ENCODE data around the gene MET.
A peak's percentile ranks its signal among the peaks of the same experiment; 100 is the strongest.

The MET gene

DNA sequence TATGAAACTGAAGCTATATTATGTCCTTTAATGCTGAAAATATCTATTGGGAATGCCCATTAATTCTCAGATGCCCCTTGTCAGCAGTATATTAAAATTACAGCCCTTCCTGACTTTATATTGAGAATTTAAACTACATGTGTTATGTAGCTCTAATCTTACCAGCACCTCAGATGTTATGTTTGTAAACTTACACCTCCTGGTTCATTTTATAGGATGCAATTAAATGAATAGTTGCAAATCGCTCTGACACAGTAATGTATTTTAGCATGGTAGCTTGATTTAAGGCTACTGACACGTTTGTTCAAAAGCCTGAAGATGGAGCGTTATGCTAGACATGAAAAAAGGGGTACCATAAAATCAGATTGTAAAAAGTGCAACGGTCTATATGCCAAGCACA is 35.0 kb upstream of the MET start (continued):
- TF ChIP-seq, protein P1, sequence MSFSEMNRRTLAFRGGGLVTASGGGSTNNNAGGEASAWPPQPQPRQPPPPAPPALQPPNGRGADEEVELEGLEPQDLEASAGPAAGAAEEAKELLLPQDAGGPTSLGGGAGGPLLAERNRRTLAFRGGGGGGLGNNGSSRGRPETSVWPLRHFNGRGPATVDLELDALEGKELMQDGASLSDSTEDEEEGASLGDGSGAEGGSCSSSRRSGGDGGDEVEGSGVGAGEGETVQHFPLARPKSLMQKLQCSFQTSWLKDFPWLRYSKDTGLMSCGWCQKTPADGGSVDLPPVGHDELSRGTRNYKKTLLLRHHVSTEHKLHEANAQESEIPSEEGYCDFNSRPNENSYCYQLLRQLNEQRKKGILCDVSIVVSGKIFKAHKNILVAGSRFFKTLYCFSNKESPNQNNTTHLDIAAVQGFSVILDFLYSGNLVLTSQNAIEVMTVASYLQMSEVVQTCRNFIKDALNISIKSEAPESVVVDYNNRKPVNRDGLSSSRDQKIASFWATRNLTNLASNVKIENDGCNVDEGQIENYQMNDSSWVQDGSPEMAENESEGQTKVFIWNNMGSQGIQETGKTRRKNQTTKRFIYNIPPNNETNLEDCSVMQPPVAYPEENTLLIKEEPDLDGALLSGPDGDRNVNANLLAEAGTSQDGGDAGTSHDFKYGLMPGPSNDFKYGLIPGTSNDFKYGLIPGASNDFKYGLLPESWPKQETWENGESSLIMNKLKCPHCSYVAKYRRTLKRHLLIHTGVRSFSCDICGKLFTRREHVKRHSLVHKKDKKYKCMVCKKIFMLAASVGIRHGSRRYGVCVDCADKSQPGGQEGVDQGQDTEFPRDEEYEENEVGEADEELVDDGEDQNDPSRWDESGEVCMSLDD (tag by site-specific recombination; IDR thresholded peaks at IDR 0.05) = no peak
- TF ChIP-seq ZNF660 (tag by site-specific recombination; IDR thresholded peaks at IDR 0.05) (no peak), ZNF510 (tag by site-specific recombination; IDR thresholded peaks at IDR 0.05; ENCODE audit: insufficient replicate concordance) (no peak), ZNF621 (tag by site-specific recombination; IDR thresholded peaks at IDR 0.05) (no peak), ZNF175 (tag by site-specific recombination; IDR thresholded peaks at IDR 0.05) (no peak), ZNF311 (tag by site-specific recombination; IDR thresholded peaks at IDR 0.05; ENCODE audit: borderline replicate concordance) (no peak), ZNF473 (tag by site-specific recombination; IDR thresholded peaks at IDR 0.05) (no peak), ZNF544 (tag by site-specific recombination; IDR thresholded peaks at IDR 0.05) (no peak), ZNF558 (tag by site-specific recombination; IDR thresholded peaks at IDR 0.05) (no peak), ZNF157 (tag by site-specific recombination; IDR thresholded peaks at IDR 0.05) (no peak), ZNF112 (tag by site-specific recombination; IDR thresholded peaks at IDR 0.05) (no peak), ZNF626 (tag by site-specific recombination; IDR thresholded peaks at IDR 0.05) (no peak), ZNF16 (tag by site-specific recombination; IDR thresholded peaks at IDR 0.05; ENCODE audit: low read depth) (no peak), ZNF654 (tag by site-specific recombination; IDR thresholded peaks at IDR 0.05; ENCODE audit: low read depth) (no peak), ZNF548 (tag by site-specific recombination; IDR thresholded peaks at IDR 0.05) (no peak), ZNF776 (tag by site-specific recombination; IDR thresholded peaks at IDR 0.05; ENCODE audit: borderline replicate concordance) (no peak), ZNF623 (tag by site-specific recombination; IDR thresholded peaks at IDR 0.05) (no peak), ZFP37 (tag by site-specific recombination; IDR thresholded peaks at IDR 0.05) (no peak), ZNF549 (tag by site-specific recombination; IDR thresholded peaks at IDR 0.05) (no peak), ZSCAN23 (tag by site-specific recombination; IDR thresholded peaks at IDR 0.05) (no peak), ZNF292 (tag by site-specific recombination; IDR thresholded peaks at IDR 0.05; ENCODE audit: borderline replicate concordance, low read depth) (no peak), ZNF133 (tag by site-specific recombination; IDR thresholded peaks at IDR 0.05) (no peak)
- TF ChIP-seq, protein P2, sequence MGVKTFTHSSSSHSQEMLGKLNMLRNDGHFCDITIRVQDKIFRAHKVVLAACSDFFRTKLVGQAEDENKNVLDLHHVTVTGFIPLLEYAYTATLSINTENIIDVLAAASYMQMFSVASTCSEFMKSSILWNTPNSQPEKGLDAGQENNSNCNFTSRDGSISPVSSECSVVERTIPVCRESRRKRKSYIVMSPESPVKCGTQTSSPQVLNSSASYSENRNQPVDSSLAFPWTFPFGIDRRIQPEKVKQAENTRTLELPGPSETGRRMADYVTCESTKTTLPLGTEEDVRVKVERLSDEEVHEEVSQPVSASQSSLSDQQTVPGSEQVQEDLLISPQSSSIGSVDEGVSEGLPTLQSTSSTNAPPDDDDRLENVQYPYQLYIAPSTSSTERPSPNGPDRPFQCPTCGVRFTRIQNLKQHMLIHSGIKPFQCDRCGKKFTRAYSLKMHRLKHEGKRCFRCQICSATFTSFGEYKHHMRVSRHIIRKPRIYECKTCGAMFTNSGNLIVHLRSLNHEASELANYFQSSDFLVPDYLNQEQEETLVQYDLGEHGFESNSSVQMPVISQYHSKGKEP (tag by site-specific recombination; IDR thresholded peaks at IDR 0.05) = peak; percentile 99
- TF ChIP-seq, protein P3, sequence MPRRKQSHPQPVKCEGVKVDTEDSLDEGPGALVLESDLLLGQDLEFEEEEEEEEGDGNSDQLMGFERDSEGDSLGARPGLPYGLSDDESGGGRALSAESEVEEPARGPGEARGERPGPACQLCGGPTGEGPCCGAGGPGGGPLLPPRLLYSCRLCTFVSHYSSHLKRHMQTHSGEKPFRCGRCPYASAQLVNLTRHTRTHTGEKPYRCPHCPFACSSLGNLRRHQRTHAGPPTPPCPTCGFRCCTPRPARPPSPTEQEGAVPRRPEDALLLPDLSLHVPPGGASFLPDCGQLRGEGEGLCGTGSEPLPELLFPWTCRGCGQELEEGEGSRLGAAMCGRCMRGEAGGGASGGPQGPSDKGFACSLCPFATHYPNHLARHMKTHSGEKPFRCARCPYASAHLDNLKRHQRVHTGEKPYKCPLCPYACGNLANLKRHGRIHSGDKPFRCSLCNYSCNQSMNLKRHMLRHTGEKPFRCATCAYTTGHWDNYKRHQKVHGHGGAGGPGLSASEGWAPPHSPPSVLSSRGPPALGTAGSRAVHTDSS (tag by site-specific recombination; IDR thresholded peaks at IDR 0.05) = peak; percentile 31; the same call in 1 of the 2 replicates
- TF ChIP-seq, protein P4, sequence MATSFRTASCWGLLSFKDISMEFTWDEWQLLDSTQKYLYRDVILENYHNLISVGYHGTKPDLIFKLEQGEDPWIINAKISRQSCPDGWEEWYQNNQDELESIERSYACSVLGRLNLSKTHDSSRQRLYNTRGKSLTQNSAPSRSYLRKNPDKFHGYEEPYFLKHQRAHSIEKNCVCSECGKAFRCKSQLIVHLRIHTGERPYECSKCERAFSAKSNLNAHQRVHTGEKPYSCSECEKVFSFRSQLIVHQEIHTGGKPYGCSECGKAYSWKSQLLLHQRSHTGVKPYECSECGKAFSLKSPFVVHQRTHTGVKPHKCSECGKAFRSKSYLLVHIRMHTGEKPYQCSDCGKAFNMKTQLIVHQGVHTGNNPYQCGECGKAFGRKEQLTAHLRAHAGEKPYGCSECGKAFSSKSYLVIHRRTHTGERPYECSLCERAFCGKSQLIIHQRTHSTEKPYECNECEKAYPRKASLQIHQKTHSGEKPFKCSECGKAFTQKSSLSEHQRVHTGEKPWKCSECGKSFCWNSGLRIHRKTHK (tag by site-specific recombination; IDR thresholded peaks at IDR 0.05) = no peak
- TF ChIP-seq, protein P5, sequence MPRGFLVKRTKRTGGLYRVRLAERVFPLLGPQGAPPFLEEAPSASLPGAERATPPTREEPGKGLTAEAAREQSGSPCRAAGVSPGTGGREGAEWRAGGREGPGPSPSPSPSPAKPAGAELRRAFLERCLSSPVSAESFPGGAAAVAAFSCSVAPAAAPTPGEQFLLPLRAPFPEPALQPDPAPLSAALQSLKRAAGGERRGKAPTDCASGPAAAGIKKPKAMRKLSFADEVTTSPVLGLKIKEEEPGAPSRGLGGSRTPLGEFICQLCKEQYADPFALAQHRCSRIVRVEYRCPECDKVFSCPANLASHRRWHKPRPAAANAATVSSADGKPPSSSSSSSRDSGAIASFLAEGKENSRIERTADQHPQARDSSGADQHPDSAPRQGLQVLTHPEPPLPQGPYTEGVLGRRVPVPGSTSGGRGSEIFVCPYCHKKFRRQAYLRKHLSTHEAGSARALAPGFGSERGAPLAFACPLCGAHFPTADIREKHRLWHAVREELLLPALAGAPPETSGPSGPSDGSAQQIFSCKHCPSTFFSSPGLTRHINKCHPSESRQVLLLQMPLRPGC (tag by site-specific recombination; IDR thresholded peaks at IDR 0.05) = no peak
- TF ChIP-seq, protein P6, sequence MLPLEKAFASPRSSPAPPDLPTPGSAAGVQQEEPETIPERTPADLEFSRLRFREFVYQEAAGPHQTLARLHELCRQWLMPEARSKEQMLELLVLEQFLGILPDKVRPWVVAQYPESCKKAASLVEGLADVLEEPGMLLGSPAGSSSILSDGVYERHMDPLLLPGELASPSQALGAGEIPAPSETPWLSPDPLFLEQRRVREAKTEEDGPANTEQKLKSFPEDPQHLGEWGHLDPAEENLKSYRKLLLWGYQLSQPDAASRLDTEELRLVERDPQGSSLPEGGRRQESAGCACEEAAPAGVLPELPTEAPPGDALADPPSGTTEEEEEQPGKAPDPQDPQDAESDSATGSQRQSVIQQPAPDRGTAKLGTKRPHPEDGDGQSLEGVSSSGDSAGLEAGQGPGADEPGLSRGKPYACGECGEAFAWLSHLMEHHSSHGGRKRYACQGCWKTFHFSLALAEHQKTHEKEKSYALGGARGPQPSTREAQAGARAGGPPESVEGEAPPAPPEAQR (tag by site-specific recombination; IDR thresholded peaks at IDR 0.05) = no peak

Measured in HEK293 (cell line).